Measurements from ENCODE around the gene TBC1D21. TPM values are rescaled to one million over a fixed set of nuclear protein-coding genes. Genes with fewer than 3 reads are reported as not detected.

The TBC1D21 gene
- total RNA-seq, 1 experiment from 2014 or later, result not detected

DNA sequence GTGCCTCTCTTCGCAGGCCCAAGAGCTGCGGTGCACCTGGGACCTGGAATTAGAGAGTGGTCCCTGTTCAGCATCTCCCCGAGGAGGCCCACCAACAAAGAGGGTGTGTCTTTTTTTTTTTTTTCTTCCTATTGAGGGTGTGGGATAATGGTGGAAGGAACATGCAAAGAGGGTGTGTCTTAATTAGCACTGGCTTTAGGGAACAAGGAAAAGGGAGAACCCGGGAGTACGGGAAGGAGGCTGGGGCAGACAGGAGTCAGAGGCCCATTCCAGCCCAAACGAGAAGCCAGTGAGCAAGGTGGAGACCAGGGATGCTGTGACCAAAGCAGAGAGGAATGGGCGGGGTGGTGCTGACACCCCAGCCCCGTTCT lies 52.5 kb downstream of the TBC1D21 start:
- Histone ChIP-seq H3K27me3 (ENCODE audit: insufficient read depth, low read length) (no peaks in the 10 kb centered on the region), H3K9ac (ENCODE audit: extremely low read depth, insufficient read length, low read length) (no peak overlapping the region), H4K91ac (ENCODE audit: insufficient read length, low read depth, low read length) (no peak overlapping the region), H3K23ac (ENCODE audit: insufficient read length, low read depth, low read length) (no peak overlapping the region), H3K23me2 (ENCODE audit: insufficient read length, low read depth, low read length, poor library complexity, severe bottlenecking) (peaks cover 17% of the 10 kb centered on the region), H2AFZ (ENCODE audit: low read length) (no peak overlapping the region), H3K14ac (ENCODE audit: insufficient read depth, low read length) (no peak overlapping the region), H3K4me1 (ENCODE audit: insufficient read depth, low read length) (peaks cover 21% of the 10 kb centered on the region; the same call in 1 of the 2 replicates), H3K56ac (ENCODE audit: insufficient read length, low read depth, low read length) (no peak overlapping the region), H4K20me1 (ENCODE audit: control insufficient read depth, insufficient read depth, insufficient read length) (no peaks in the 10 kb centered on the region), H3K79me2 (ENCODE audit: insufficient read depth, low read length) (no peaks in the 10 kb centered on the region), H2BK15ac (ENCODE audit: low read depth, low read length) (no peak overlapping the region), H2BK20ac (ENCODE audit: low read depth, low read length, poor library complexity, severe bottlenecking) (no peak overlapping the region), H3K79me1 (ENCODE audit: insufficient read depth, low read depth, low read length, poor library complexity, severe bottlenecking) (no peaks in the 10 kb centered on the region), H3K27ac (ENCODE audit: insufficient read length, low read depth, low read length) (no peak overlapping the region), H2BK120ac (ENCODE audit: low read depth, low read length, poor library complexity, severe bottlenecking) (no peak overlapping the region), H3K18ac (ENCODE audit: insufficient read length, low read depth, low read length) (no peak overlapping the region), H3K4ac (ENCODE audit: low read depth, low read length) (no peak overlapping the region), H2BK5ac (ENCODE audit: insufficient read length, low read length) (no peak overlapping the region), H4K5ac (ENCODE audit: insufficient read length, low read depth, low read length) (no peak overlapping the region), H3K4me2 (ENCODE audit: insufficient read depth, insufficient read length, low read length) (peak overlapping the region; percentile 7), H3T11ph (ENCODE audit: low read length) (no peak overlapping the region), H2BK12ac (ENCODE audit: insufficient read length, low read depth, low read length) (no peak overlapping the region), H2AK5ac (ENCODE audit: insufficient read length, low read length) (no peak overlapping the region), H3K9me3 (ENCODE audit: control insufficient read depth, low read depth, low read length) (no peaks in the 10 kb centered on the region), H4K8ac (replicated peaks; ENCODE audit: insufficient read length, low read depth, low read length) (no peak overlapping the region)
- peaks cover 56 to 58% of the 10 kb centered on the region in 2 experiments for H3K4me1 Mint-ChIP-seq
- WGBS (ENCODE audit: extremely low coverage, insufficient read length, low lambda C conversion rate), result no CpG with 5 or more reads among the region's 8 CpGs
- no peak for DNase-seq
- peak overlapping the region; percentile 25 to 75 for H3K4me3 Mint-ChIP-seq
- H3K9me3 Mint-ChIP-seq, result no peaks in the 10 kb centered on the region
- no peaks in the 10 kb centered on the region for H3K36me3 Mint-ChIP-seq (ENCODE audit: insufficient read depth in 1 of 3, low read depth in 3 of 3)
- H3K27me3 Mint-ChIP-seq (ENCODE audit: low read depth), result peaks cover 16% of the 10 kb centered on the region
- H3K27ac Mint-ChIP-seq, result no peak overlapping the region
- TF ChIP-seq, protein P1, sequence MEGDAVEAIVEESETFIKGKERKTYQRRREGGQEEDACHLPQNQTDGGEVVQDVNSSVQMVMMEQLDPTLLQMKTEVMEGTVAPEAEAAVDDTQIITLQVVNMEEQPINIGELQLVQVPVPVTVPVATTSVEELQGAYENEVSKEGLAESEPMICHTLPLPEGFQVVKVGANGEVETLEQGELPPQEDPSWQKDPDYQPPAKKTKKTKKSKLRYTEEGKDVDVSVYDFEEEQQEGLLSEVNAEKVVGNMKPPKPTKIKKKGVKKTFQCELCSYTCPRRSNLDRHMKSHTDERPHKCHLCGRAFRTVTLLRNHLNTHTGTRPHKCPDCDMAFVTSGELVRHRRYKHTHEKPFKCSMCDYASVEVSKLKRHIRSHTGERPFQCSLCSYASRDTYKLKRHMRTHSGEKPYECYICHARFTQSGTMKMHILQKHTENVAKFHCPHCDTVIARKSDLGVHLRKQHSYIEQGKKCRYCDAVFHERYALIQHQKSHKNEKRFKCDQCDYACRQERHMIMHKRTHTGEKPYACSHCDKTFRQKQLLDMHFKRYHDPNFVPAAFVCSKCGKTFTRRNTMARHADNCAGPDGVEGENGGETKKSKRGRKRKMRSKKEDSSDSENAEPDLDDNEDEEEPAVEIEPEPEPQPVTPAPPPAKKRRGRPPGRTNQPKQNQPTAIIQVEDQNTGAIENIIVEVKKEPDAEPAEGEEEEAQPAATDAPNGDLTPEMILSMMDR (conservative IDR thresholded peaks at IDR 0.05), result no peak

Data from H9 (cell line).